Posterior vena cava (tissue), 2 donors: ENCODE results near the gene PARD3. TPM values are rescaled to one million over a fixed set of nuclear protein-coding genes. Genes with fewer than 3 reads are reported as not detected.

Experiments
- DNase-seq: peaks from one replicate; pipeline ENCODE4 v3.0.0-alpha.2; 2020; ENCODE audit warnings: low spot score
- intact Hi-C, 2 donors: fragments of 100-400 bp; cut with DNase I; formaldehyde crosslinking; loops; one replicate each; pipeline versions ENCODE4 v1.14.1 to v1.14.2; 2022 to 2023
- total RNA-seq, 2 donors: library from RNA; stranded (reverse); fragmentation: NEBNext Ultra II Directional; extraction: Animal tissue kit (Norgen Biotek cat#: 25700); gene quantifications; one replicate each; pipeline ENCODE4 v1.2.1, GENCODE V29; 2021
- donor health status: DM: yes; HTN: yes; CAD: no.
- donor health status: DM: yes; HTN: yes; CAD: no.

The PARD3 gene
- total RNA-seq, 2 donors from 2014 or later: 28.8 to 30.6 TPM

GRCh38 chr10:34587680-34588019, 227.4 kb downstream of the PARD3 start:
- DNase-seq: no peak
- intact Hi-C loops: no loop called here

- intact Hi-C loops: no loop called here
- DNase-seq: no peak
Measured at GRCh38 chr10:34587002-34587679, 228.0 kb downstream of the PARD3 start.

DNA sequence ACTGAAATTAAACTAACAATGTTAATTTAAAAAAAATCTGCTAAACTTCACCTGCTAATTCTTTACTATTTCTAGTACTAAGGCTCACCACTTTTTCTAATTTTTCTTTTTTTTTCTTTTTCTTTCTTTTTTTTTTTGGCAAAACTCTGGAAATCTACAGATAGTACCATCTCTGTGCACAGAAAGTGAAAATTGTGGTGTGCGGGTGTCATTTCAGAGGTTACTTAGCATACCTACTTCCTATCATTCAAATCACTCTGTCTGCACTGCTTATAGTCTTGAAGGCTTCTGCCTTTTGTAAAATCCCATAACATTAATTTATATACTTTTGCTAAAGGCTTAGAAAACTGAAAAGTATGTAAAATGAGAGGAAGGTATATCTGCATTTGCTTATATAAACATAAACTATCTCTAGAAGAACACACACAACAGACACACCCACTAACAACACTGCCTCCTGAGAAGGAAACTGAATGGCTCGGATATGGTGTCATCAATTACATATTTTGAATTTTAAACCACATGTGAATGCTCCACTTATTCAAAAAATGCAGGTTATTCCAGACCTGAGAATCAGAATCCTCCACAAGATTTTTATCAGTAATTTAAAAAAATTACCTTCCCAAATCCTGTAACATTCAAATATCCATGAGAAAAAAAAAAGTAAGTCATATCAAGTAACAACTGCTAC, 229.5 kb downstream of the PARD3 start:
- intact Hi-C loops: no loop called here
- DNase-seq: no peak

DNA sequence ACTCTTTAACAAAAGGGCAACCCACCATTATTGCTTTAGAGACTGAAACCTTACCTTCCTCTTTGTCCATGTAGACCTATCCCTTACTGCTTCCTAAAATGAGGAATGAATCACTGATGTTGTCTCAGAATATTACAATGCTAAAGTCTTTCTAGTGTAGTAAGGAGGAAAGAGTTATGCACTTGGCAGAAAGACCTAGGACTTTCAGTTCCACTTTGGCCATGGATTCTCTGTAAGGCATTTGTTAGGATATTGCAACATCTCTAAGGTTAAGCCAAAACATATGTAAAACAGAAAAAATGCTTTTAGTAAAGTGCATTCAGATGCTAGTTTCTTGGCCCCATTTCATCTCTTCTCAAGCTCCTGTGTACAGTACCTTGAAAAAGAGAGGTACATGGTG, 230.9 kb downstream of the PARD3 start:
- intact Hi-C loops: no loop called here
- DNase-seq: no peak

DNA sequence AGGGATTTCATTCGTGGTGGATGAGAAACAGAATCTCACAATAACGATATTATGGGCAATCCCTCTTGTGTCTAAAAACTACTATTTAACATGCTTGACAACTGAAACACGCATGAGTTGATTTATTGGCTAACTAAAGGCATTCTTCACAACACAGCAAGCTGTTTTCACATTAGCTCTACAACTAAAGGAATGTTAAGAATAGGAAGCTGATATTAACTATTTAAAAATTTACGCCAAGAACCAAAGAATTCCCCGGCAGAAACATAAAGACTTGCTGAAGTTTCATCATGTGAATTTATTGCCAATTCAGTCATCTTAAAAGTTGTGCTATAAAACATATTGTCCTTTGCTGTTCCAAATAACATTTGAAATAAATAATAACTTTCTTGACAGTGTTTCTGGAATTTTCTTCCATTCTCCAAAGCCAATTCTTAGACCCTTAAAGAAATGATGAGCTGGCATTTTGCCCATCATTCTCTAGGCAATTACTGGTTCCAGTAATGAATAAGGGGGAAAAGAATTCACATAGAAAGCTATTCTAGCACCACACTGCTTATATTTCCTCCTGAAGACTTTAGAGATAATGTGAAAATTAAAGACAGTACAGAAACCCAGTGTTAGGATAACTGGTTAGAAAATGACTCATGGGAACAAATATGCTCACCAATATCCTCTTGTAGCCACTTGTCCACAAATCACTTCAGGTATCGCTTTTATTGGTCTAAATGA, 233.1 kb downstream of the PARD3 start:
- no peak for DNase-seq
- intact Hi-C loops: no loop called here

GRCh38 chr10:34580643-34581042, 234.5 kb downstream of the PARD3 start:
- DNase-seq: no peak
- intact Hi-C loops: no loop called here

DNA sequence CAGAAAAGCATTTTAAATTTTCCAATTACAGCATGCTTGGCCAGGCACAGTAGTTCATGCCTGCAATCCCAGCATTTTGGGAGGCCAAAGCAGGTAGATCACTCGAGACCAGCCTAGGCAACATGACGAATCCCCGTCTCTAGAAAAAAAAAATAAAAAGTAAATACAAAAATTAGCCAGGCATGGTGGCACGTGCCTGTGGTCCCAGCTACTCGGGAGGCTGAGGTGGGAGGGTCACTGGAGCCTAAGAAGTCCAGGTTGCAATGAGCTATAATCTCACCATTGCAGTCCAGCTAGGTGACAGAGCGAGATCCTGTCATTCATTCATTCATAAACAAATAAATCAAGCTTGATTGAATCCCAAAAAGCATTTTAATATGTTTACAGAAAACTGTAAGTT, 234.9 kb downstream of the PARD3 start:
- no peak for DNase-seq
- intact Hi-C loops: no loop called here

DNA sequence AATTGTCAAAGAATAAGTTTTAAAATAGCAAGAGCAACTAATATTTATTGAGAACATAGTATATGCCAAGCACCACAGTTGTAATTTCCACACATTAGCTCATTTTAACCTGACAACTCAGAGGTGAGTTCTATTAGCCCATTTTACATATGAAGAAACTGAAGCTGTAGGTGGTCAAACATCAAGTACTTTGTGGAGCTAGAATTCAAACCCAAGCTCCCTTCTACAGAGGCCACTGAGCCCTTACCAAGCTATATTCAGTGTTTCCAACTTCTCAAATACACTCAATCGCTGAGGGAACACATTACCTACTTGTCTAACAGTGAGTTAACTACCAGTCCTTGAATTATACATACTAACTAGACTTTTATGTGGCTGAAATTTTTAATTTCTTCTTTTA, 236.6 kb downstream of the PARD3 start:
- DNase-seq: no peak
- intact Hi-C loops: no loop called here

DNA sequence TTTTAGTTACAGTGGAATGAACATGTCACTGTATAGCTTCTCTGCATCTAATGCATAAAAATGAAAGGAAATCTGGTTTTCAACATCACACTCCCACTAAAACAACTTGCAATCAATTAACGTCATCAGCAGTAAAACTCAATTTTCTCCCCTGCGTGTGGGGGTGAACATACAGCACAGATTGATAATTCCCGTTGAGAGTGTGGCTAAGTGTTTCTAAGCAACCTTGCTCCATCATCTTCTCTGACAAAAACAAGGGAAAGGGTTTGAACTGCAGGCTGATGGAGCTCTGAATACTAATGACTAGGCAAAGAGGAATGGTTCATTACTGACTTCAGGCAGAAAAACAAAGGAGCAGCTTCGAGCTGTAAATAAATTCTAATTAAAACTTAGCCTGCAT, 238.3 kb downstream of the PARD3 start:
- intact Hi-C loops: no loop called here
- DNase-seq: no peak

GRCh38 chr10:34575882-34576281, 239.2 kb downstream of the PARD3 start:
- intact Hi-C loops: no loop called here
- no peak for DNase-seq

DNA sequence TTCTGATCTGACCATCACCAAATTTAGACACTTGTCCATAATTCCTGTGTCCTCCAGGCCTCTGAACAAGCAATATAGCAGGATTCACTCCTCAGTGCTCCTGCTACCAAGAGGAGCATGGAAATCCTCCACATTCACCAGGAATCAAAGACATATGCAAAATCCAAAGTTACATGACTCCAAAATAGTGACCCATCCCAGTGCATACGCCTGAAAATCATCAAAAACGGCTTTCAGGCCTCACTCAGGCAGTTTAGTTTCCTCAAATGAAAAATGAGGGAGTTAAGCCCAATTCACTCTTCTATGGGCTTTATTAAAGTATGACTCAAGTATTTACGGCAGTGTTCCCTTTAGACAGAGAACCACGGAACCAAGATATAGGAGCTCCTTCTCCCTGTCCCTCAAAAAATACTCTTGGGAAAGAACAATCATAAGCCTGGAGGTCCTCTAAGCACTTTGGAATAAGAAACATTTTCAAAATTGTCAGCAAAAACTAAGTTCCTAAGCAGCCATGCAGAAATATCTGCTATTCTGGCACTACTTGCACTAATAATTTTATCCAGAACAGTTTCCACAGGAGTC, 240.7 kb downstream of the PARD3 start:
- intact Hi-C loops: no loop called here

GRCh38 chr10:34570887-34571286, 244.2 kb downstream of the PARD3 start:
- DNase-seq: no peak
- intact Hi-C loops: no loop called here

More for the DNA sequence above, 240.7 kb downstream of the PARD3 start:
- DNase-seq: no peak

- intact Hi-C loops: no loop called here
Measured at GRCh38 chr10:34567659-34568253, 247.3 kb downstream of the PARD3 start.

DNA sequence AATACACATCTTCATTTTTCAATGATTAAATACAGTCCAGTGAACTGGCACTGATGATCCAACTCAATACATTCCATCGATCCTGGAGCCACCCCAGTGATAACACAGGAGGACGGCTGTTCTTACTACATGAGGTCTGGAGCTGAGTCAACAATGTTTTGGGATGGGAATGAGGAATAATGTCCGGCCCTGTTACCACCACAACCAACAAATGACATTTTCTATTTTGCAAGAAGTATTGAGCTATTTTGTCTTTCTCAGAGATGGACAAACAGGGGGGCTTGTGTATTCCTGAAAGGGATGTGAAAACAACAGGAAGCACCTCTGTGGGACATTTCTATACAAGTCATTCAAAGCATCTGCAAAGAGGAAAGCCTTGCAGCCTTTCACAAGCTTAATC, 249.2 kb downstream of the PARD3 start:
- DNase-seq: no peak
- intact Hi-C loops: no loop called here

More at GRCh38 chr10:34567659-34568253, 247.3 kb downstream of the PARD3 start:
- no peak for DNase-seq

GRCh38 chr10:34558093-34558583, 257.0 kb downstream of the PARD3 start:
- no peak for DNase-seq

DNA sequence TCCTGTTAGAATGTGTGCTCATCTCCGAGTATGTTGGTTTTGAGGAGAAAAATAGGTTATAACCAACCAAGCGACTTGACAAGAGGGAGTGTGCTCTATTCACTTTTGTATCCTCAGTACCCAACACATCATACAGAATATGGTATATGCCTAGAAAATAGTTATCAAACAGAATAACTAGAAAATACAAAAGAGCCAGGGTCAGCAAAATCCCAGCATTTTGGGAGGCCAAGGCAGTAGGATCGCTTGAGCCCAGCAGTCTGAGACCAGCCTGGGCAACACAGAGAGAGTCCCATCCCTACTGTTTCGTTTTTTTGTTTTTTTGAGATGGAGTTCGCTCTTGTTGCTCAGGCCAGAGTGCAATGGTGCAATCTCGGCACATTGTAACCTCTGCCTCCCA, 257.9 kb downstream of the PARD3 start:
- intact Hi-C loops: no loop called here

More at GRCh38 chr10:34558093-34558583, 257.0 kb downstream of the PARD3 start:
- intact Hi-C loops: no loop called here

DNA sequence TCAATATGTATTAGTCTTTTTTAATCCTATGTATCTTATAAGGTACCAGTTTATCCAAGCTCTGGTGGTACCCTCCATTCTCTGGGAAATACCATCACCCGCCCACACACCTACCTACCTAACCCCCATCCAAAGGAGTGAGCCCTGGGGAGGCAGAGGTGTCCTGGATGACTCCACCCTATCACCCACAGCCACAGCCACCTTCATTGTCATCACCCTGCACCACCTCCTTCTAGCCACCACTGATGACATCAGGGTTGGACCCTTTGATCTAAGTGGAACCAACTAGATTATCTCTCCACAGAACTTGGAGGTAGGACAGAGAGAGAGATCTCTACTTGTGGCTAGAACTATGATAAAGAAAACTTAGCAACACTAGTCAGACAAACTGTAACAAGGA, 259.4 kb downstream of the PARD3 start:
- no peak for DNase-seq
- intact Hi-C loops: no loop called here

More for the DNA sequence above, 257.9 kb downstream of the PARD3 start:
- DNase-seq: no peak

DNA sequence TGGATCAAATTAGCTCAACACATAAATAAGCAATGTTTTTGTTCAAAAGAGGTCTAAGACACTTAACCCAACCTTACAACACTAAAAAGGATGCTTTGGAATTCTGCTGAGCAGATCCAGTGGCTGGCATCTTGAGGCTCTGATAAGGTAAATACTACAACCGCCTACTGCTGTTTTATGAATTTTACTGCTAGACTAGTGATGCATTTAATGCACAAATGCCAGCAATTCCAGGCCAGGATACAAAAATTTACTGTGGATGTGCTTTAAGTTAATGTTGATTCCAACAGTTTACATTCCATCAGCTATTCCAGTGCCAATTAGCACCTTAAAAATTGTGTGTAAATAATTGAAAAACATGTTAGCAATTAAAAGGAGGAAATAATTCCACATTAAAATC, 261.3 kb downstream of the PARD3 start:
- intact Hi-C loops: no loop called here
- DNase-seq: no peak

DNA sequence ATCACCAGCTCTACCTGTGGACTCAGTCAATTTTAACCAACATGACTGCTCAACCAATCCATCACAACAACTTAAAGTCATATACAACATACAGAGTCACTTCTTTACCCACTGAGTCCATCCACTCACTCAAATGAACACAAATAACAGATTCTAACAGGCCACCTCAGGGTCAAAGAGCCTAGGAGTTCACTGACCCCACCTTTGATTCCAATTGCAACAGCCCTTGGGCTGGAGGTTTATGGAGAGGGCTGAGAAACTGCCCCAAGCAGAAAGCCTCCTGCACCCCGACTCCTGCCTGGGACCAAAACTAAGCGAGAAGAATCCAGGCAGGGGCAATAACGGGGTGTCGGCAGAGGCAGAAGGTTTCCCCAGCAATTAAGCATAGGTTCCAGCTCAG, 263.8 kb downstream of the PARD3 start:
- intact Hi-C loops: no loop called here
- no peak for DNase-seq

DNA sequence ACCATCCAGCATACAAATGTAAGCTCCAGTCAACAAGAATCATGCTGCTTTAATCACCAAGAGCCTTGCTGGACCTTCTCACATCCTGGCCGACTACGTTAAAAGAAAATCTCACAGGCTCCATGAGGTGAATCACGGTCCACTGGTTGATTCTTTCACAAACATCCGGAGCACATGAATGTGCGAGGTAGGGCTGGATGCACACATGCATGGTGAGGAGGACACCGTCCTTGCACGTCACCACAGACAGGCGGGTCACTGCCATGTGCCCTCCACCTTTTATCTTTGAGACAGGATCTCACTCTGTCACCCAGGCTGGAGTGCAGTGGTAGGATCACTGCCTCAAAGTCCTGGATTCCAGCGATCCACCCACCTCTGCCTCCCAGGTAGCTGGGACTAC, 265.1 kb downstream of the PARD3 start:
- no peak for DNase-seq

More for the DNA sequence above, 265.1 kb downstream of the PARD3 start:
- intact Hi-C loops: no loop called here
